ENCODE results near the gene LTF.

LTF gene

DNA sequence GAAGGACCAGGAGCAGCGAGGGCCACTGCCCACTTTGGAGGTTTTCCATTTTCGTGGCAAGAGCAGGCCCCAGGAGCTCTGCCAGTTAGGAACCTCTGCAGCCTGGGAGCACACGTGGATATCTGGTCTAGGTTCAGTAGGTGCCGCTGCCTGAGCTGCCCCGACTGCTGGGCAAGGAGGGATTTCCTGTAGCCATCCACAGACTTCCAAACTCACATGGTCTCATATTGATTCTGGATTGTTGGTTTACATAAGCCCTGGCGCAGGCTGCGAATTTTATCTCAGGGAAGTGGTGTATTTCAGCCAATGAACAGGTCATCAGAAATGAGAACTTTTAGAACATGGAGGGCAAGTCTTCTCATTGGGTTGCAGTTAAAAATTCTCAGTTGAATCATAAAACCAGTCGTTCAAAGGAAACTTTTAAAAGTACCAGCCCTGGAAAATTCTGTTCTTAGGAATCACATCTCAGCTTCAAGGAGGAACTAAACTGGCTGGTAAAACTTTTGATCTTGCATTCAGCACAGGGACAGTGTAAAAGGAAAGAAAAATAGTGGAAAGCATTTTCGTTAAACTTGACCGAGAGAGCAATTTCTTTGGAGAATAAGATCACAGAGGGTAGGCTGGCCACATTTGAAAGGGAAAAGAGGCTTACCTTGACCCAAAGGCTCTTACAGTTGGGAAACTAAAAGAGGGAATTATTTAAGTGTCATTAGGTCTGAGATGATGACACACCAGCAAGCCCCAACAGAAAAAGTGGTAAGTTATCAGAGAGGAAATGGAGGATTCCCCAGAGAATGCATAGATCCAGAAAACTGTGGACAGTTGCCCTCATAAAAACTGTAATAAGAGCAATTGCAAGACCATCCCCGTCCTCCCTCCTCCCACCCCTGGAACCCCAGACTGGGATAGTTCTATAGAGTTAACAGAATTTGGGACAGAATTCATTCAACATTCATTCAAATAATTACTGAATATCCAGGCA lies 26.7 kb upstream of the LTF start:
- DNase-seq: no peak

- no peak for DNase-seq
Observed at GRCh38 chr3:46490338-46491084, 25.8 kb upstream of the LTF start.

GRCh38 chr3:46489875-46490274 lies 25.2 kb upstream of the LTF start:
- no peak for DNase-seq

GRCh38 chr3:46489381-46489780 lies 24.7 kb upstream of the LTF start:
- DNase-seq: no peak

DNA sequence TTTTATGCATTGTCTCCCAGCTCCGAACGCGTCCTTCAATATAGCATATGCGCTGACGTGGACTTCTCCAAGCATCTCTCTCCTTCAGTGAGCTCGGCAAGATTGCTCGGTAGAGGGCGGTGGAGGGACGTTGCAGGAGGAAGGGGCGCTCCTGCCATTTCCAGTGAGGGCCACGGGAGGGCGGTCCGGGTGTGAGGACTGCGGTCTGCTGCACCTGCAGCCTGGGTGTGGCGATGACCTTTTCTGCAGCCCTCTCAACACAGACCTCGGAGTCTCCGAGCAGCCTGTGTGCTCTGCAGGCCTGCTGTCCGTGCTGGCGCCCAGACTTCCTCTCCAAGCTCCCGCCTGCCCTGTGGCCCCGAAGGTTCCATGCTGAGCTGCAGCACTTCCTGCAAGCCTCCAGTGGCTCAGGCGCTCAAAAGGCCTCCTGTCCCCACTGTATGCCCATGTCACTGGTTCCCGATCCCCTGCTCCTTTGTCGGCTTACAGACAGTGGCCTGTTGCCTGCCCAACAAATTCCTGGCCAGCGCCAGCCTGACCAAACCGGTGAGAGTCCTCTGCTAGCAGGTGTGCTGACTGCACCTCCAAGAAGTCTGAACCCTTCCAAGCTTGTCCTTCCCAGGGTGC lies 24.1 kb upstream of the LTF start:
- peak in 50 of 51 donors; percentile 15 to 91 (median 72) for DNase-seq

DNA sequence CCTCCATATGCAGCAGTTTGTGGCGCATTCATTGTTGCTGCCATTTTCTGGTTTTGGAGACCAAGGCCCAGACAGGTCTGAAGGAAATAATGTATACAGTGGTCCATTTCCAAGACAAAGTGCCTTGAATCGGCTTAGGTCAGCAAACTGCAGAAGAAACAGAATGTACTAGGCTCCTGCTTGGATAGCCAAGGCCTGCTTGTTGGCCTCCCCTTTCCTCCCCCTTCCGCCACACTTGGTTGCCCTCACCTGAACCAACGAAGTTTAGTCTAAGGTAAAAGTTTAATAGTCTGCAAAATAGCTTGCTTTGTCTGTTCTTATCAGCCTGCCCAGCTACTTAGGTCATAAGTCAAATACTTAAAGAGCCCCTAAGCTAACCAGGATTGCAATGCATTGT lies 21.1 kb upstream of the LTF start:
- no peak for DNase-seq

DNA sequence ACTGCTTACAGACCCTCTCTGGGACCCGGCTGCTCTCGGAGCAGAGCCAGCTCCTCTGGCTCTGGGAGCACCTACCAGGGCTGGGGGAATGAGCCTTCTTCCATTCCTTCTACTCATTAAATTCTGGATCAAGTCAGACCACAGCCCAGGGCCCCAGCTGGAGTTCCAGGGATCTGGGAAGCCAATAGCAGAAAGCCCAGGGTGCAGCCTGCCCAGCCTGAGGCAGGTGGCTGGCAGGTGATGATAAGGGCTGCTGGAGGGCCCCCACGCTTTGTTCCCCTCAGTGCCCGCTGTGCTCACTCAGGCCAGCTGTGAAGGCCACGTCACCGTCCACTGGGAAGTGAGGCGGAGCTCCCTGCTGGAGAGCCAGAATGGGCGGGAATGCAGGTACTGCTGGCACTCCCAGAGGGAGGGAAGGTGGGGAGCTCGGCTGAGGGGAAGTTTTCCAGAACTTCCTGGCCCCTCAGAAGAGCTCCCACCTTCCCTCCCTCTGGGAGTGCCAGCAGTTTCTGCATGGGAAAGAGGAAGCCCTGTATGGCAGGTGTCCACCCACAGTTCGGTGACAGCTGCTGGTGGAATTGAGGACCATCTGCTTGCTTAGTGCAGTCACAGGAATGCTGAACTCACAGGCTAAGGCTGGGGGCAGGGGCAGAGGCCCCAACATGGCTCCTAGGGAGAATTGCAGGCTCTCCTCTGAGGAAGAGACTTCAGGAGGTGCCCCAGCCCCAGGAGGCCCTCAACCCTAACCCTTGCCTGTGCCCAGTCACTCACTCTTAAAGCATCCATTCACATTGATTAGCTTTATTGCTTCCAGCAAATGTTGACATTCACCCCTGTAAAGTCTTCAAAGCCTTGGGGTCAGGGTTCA lies 20.4 kb upstream of the LTF start:
- DNase-seq: no peak

DNA sequence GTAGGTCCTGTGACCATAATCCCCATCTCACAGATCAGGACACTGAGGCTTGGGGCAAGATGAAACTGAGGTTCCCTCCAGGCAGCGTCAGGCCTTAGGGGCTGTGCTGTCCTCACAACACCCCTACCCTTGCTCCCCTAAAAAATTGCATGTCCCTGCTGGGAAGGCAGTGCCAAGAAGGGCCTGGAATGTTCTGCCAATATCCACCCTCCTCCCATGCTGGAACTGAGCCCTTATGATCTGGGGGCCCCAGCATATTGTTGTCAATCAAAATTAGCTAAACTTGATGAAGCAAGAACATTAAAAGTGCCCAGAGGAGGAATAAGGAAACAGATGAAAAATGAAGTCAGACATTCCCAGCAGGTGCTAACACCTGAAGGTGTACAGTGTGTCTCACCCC lies 19.7 kb upstream of the LTF start:
- DNase-seq: no peak

DNA sequence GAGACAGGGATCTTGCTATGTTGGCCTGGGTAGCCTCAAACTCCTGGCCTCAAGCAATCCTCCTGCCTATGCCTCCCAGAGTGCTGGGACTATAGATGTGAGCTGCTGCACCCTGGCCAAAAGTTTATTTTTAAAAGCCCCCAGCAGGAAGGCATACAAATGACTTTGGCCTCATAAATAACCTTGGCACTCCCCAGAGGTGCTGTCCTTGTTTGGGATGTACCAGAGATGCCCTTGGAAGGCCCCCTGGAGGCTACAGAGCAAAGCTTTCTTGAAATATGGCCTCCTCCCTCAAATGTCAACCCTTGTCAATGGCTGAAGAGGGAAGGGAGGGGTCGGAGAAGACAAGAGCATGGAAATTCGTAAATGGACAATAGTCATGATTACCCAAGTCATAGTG lies 19.1 kb upstream of the LTF start:
- DNase-seq: no peak

DNA sequence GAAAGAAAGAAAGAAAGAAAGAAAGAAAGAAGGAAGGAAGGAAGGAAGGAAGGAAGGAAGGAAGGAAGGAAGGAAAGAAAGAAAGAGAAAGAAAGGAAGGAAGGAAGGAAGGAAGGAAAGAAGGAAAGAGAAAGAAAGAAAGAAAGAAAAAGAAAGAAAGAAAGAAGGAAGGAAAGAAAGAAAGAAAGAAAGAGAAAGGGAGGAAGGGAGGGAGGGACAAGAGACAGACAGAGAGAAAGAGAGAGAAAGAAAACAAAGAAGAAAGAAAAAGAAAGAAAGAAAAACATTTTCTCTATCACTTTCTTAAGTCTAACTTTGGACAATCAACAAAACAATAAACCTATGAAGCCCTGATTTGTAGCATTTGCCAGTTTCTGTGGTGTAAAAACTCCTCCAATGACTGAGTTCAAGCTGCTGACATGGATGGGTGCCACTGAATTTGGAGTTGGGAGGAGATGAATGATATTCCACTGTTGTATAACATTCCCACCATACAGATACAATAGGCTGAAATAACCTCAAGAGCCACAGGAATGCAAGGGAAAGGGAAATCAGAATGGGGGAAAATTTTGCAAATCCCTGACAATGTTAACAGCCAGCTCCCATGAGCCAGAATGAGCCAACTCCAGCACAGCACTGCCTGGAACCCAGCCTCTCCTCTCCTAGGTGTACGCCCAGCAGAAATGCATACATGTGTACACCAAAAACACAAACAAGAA lies 18.1 kb upstream of the LTF start:
- no peak for DNase-seq

- no peak for DNase-seq
Observed at GRCh38 chr3:46481636-46482035, 16.9 kb upstream of the LTF start.

- peak in 19 of 51 donors; percentile 5 to 66 (median 19) for DNase-seq
Observed at GRCh38 chr3:46480491-46481195, 15.9 kb upstream of the LTF start.

GRCh38 chr3:46479696-46480095 lies 15.0 kb upstream of the LTF start:
- no peak for DNase-seq

DNA sequence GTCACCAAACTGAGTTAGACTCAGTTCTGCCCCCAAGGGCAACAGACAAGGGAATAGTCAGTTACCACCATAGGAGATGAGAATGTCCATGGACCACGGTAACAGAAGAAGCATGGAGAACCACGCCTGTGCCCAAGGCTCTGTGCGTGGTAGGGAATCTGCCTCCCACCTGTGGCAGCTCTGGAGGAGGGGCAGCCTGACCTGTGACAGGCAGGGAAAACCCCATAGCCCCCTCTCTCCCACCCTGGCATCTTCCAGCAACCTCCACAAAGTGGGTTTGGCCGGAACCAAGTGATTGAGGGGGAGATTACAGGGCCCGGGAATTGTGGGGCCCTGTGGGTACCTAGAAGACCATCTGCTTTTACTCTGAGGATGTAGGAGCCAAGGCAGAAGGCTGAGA lies 14.3 kb upstream of the LTF start:
- DNase-seq: no peak

- DNase-seq: no peak
Observed at GRCh38 chr3:46478341-46478740, 13.6 kb upstream of the LTF start.

DNA sequence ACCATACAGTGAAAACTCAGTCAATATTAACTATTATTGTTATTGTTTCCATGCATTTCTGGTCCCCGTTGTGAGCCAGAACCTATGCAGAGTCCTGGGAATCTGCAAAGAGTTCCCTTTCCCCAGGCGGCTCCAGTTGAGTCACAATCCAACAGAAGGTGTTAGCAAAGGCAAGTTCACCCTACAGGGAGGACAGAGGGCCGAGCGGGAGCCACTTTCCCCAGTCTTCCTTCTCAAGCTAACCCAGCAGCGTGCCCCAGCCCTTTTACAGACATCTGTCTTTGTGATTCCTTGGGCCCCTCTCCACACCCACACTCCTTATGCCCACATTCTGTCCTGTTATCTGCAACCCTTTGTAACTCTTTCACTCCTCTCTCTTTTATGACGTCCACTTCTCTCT lies 13.1 kb upstream of the LTF start:
- DNase-seq: no peak

DNA sequence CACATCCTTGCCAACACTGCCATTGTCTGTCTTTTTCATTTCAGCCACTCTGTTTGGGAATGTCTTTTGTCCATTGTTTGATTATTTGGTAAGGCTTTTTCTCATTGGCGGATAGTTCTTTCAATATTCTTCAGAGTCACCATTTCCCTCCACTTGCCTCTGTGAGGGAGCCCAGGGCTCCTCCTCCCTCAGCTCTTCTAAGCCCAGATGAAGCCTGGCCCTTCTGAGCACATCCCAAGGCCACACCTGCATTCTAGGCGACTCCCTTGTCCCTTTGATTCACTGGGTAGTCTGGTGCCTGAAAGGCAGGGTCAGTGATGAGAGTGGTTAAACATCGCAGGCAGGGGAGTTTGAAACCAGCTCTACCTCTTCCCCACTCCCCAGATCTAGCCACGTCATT lies 12.4 kb upstream of the LTF start:
- no peak for DNase-seq

GRCh38 chr3:46472736-46473135 lies 8.0 kb upstream of the LTF start:
- DNase-seq: no peak

GRCh38 chr3:46471371-46471914 lies 6.7 kb upstream of the LTF start:
- no peak for DNase-seq

DNA sequence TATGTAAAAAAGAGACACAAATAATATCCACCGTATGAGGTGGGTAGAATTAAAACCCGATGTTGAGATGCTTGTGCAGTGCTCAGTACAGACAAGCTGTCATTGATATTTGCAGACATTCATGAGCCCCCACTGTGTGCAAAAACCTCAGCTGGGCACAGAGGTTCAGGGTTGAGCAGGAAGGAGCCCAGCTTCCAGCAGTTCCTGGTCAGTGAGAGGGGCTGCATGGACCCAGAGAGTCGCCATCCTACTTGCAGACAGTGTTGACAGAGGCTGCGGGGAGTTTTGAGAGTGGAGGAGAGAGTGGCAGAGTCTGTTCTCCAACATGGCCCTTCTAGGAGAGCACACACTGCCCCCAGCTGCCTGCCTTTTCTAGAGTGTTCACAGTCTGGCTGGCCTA lies 6.1 kb upstream of the LTF start:
- no peak for DNase-seq
